ENCODE results near the gene TRIM9.

TRIM9 gene

GRCh38 chr14:51093371-51094281, 1.3 kb downstream of the TRIM9 start:
- no peak for DNase-seq (ENCODE audit: low spot score)

DNA sequence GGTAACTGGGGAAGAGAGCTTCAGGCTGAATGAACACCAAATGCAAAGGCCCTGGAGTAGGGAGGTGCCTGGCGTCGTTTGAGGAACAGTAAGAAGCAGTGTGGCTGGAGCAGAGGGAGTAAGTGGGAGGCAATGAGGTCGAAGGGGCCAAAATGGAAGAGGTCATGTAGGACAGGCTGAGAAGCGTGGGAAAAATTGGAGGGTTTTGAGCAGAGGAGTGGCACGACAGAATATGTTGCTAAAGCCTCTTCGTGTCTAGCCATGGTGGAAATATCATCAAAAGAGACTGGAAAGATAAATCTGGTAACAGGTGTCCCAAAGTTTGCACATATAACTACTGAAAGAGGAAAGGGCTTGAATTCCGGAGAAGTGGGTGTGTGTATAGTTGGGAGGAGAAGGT, 1.9 kb downstream of the TRIM9 start:
- no peak for DNase-seq (ENCODE audit: low spot score)

DNA sequence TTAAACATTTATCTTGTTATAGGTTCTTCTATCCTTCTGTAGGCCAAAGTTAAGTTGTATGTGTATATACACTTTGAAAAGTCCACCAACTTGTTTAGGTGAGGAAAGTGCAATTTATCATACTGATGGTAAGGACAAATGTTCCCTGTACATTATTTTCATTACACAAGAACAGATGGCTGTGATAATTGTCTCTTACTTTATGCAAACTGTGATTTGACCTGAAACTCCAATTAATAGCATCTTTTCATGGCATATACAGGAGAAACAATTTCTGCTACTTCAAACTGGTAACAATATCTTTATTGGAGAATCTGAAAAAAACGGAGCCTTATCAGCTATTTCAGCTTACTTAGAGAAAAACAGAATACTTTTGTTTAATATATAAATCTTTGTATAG, 5.6 kb downstream of the TRIM9 start:
- no peak for DNase-seq (ENCODE audit: low spot score)

GRCh38 chr14:51087031-51087441, 7.9 kb downstream of the TRIM9 start:
- no peak for DNase-seq (ENCODE audit: low spot score)

GRCh38 chr14:51086044-51086443, 8.9 kb downstream of the TRIM9 start:
- no peak for DNase-seq (ENCODE audit: low spot score)

DNA sequence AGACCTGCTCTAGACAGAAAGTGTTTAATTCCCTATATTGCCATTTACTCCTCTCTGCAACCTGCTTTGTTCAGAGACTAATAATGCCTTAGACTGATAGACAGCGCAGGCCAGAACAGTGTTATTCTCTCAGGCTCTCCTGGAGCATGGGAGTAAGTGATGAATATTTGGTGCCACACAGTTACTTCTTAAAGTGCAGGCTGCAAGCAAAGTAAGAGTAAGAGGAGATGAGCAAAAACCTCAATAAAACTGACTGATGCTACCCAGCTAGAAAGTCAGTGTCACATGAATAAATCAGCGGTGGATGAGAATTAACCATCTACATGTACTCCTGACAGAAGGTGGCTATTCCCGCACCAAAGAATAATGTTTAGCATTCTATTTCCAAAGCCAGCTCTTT, 9.9 kb downstream of the TRIM9 start:
- DNase-seq (ENCODE audit: low spot score) = no peak

DNA sequence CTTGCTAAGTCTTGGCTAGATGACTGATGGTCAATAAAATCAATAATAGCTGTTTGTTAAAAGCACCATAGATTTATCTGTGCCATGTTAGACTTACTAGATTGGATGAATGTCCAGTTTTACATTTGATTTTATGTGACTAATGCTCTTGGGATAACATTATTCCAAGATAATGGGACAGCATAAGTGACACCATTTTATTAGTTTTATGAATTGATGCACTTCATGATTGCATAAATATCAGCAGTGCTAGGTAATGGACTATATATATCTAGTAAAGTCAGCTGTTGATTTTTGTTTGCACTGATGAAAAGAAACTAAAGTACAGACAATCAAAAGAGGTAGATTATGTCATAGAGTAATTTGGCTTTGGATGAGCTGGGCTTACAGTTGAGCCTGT, 10.4 kb downstream of the TRIM9 start:
- no peak for DNase-seq (ENCODE audit: low spot score)

DNA sequence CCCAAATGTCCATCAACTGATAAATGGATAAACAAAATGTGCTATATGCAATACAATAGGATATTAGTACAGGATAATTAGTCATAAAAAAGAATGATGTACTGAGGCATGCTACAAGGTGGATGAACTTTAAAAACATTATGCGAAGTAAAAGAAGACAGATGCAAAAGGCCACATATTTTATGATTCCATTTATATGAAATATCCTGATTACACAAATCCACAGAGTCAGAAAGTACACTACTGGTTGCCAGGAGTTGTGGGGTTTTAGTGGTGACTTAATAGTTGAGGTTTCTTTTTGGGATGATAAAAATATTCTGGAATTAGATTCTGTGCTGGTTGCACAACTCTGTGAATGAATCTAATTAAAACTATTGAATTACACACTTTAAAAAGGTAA, 12.6 kb downstream of the TRIM9 start:
- no peak for DNase-seq (ENCODE audit: low spot score)

GRCh38 chr14:51081712-51082111, 13.2 kb downstream of the TRIM9 start:
- no peak for DNase-seq (ENCODE audit: low spot score)

- no peak for DNase-seq (ENCODE audit: low spot score)
These were observed 13.7 kb downstream of the TRIM9 start for GRCh38 chr14:51081209-51081608.

- DNase-seq (ENCODE audit: low spot score) = no peak
These were observed 14.3 kb downstream of the TRIM9 start for GRCh38 chr14:51080645-51081044.

DNA sequence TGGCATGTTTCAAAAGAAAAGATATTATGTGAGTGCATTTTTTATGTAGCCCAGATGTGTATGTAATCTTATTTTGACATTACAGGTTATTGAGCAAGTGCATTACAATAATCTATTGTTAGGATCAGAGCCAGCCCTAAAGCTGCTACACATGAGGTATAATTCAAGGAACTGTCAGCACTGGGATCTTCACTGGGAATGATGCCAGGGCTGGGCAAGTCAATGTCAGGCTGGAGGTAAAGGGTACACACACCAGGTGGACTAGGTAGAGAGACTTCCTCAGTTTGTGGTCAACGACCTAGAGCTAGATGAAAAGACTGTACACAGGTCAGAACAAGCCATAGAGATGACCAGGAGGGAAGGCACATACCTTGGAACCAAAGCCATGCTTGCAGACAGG, 15.4 kb downstream of the TRIM9 start:
- DNase-seq (ENCODE audit: low spot score) = no peak

DNA sequence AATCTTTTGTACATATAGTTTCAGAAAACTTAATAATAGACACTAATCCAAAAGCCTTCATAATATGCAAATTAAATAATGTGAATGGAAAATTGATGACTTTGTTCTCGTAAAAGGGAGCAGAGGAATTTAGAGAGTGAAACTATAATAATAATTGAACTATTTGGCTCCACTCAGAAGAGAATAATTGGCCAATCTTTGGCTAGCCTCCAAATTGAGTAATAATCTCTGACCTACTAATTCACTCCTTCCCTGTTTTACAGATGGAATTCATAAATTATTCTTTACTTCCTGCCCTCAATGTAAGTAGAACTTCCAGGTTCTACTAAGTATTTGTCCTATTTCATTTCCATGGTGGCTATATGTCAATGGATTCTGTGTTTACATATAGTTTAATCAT, 15.8 kb downstream of the TRIM9 start:
- no peak for DNase-seq (ENCODE audit: low spot score)

- DNase-seq (ENCODE audit: low spot score) = no peak
These were observed 20.1 kb downstream of the TRIM9 start for GRCh38 chr14:51074701-51075385.

GRCh38 chr14:51073731-51074130, 21.2 kb downstream of the TRIM9 start:
- DNase-seq (ENCODE audit: low spot score) = no peak

DNA sequence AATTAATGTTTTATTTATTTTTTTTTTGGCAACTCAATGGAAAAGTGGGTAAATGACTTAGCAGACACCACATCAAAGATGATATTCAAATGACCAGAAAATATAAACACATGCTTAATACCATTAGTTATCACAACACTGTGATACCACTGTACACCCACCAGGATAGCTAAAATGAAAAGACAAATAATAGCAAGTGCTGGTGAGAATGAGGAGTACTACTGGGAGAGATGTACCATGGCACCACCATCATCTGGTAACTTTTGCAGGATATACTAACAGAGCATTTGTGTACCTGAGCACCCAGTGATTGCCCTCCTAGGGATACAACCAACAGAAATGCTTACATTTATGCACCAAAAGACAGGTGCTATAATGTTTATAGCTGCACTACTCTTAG, 21.9 kb downstream of the TRIM9 start:
- no peak for DNase-seq (ENCODE audit: low spot score)

GRCh38 chr14:51071857-51072256, 23.0 kb downstream of the TRIM9 start:
- DNase-seq (ENCODE audit: low spot score) = no peak

GRCh38 chr14:51070726-51071125, 24.2 kb downstream of the TRIM9 start:
- no peak for DNase-seq (ENCODE audit: low spot score)

DNA sequence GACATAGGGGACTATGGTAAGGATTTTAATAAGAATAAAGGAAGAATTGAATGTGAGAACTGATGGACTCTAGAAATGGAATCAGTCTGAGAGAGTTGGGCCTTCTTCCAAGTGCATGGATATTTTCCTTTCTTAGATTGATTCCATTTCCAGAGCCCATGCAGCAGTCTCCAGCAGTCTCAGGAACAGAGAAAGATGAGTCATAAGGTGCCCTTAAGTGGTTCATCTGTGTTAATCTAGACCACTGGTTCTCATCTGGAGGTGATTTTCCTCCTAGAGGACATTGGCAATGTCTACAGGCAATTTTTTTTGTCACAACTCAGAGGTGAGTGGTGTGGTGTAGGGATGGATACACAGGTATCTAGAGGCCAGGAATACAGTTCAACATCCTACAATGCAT, 25.9 kb downstream of the TRIM9 start:
- no peak for DNase-seq (ENCODE audit: low spot score)

GRCh38 chr14:51068268-51068667, 26.6 kb downstream of the TRIM9 start:
- DNase-seq (ENCODE audit: low spot score) = no peak

DNA sequence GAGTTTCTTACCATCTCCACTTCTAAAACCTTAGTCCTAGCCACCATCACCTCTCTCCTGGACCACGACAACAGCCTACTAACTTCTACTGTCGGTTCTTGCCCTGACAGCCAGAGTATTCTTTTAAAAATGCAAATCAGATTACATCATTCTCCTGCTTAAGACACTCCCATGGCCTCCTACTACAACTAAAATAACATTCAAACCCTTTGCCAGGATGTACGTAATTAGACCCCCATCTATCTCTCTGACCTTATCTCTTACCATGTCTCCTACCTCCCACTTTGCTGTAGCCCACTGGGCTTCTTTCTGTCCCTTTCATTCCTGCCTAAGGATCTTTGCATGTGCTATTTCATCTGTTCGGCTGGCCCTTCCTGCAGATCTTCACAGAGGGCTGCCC, 27.6 kb downstream of the TRIM9 start:
- no peak for DNase-seq (ENCODE audit: low spot score)

- no peak for DNase-seq (ENCODE audit: low spot score)
These were observed 28.3 kb downstream of the TRIM9 start for GRCh38 chr14:51066576-51066975.

DNA sequence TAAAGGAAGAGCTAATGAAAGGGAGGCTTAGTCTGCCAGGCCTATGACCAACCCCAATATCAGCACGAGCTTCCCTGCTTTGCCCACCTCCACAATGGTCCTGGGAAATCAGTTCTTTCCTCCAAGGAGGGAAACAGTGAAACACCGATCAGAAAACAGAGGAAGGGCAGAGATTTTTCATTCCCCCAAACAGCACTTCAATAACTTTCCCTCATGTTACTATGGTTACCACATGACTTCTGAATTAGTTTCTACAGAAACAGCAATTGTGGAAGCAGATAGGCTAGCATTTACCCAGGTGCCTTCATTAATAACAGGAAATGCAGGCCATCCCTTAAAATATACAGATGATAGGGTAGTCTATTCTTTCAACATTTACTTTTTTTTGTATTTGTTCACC, 35.9 kb downstream of the TRIM9 start:
- DNase-seq (ENCODE audit: low spot score) = no peak

GRCh38 chr14:51058382-51058781, 36.5 kb downstream of the TRIM9 start:
- no peak for DNase-seq (ENCODE audit: low spot score)
